ENCODE measurements around the gene PHF19. TPM values are rescaled to one million over a fixed set of nuclear protein-coding genes. Genes with fewer than 3 reads are reported as not detected.

Gene PHF19
- total RNA-seq, 4 donors from 2014 or later = 11.5 to 22.1 (median 17.8) TPM

GRCh38 chr9:120842685-120843485 is 34.1 kb downstream of the PHF19 start, which contains the start of gene PSMD5:
Gene PSMD5, minus strand, starts transcription at chr9:120842922. Its CDS starts 13 bp downstream, at chr9:120842909.
- intact Hi-C loops (cut with DNase I; ENCODE audit: low total_unique reads) = no loop called here
- DNase-seq (ENCODE audit: low spot score in 2 of 2) = peak; percentile 99
- TF ChIP-seq POLR2A (IDR thresholded peaks at IDR 0.05) = peak in 1 of 2 donors; percentile 53
- TF ChIP-seq CTCF (IDR thresholded peaks at IDR 0.05) = no peak
- WGBS, 2 donors = 3 to 4% methylated on average over 44 to 47 of the region's 62 CpGs
- peak within 1 kb of the TSS; percentile 91 for H3K4me3 ChIP-seq (ENCODE audit: low read depth, poor library complexity, severe bottlenecking)

DNA sequence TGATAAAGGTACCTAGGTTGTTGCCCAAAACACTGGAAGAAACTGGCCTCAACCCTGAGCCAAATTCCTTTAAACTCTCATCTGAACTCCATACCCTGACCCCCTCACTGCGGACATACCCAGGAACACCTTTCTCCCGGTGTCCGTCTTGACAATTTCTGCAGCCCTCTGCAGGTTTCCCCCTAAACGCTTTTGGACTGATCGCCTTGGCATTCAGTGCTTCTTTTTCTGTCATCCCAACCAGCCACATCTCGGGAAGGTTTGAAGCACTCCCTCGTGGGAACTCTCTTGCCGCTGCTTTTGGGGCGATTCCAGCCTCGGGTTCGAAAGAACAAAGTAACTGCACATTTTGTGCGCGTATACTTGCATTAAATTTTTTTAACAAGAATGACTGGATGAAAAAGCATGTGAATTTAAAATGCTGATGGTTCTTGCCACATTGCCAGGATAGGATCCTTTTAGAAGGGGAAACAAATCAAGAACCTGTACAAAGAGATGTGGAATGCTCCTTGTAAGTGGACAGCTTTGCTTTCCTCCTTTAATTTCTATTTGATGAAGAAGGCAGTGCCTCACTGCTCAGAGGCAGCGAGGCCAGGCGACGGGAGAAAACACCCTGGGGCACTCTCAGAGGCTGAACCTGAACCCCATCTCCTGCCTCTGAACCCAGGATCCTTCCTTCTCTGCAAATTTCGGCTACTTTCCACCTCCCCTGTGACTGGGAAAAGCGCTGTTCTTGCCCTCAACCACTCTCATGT is 34.9 kb downstream of the PHF19 start:
- TF ChIP-seq POLR2A (IDR thresholded peaks at IDR 0.05) (no peak), CTCF (IDR thresholded peaks at IDR 0.05) (no peak)
- intact Hi-C loops (cut with DNase I; ENCODE audit: low total_unique reads) = no loop called here
- peak overlapping the region; percentile 91 for H3K4me3 ChIP-seq (ENCODE audit: low read depth, poor library complexity, severe bottlenecking)
- WGBS, 2 donors = 29 to 40% methylated on average over 18 of the region's 18 CpGs
- no peak for DNase-seq (ENCODE audit: low spot score in 2 of 2)

GRCh38 chr9:120839146-120839545 is 37.8 kb downstream of the PHF19 start:
- 70 to 87% methylated on average over 2 of the region's 2 CpGs for WGBS, 2 donors
- intact Hi-C loops (cut with DNase I; ENCODE audit: low total_unique reads) = no loop called here
- no peak for TF ChIP-seq CTCF (IDR thresholded peaks at IDR 0.05)
- no peak for TF ChIP-seq POLR2A (IDR thresholded peaks at IDR 0.05)
- no peak for DNase-seq (ENCODE audit: low spot score in 2 of 2)
- no peak overlapping the region for H3K4me3 ChIP-seq (ENCODE audit: low read depth, poor library complexity, severe bottlenecking)

- H3K4me3 ChIP-seq (ENCODE audit: low read depth, poor library complexity, severe bottlenecking) = no peak overlapping the region
- DNase-seq (ENCODE audit: low spot score in 2 of 2) = no peak
- TF ChIP-seq POLR2A (IDR thresholded peaks at IDR 0.05) = no peak
- 84 to 85% methylated on average over 3 of the region's 3 CpGs for WGBS, 2 donors
- intact Hi-C loops (cut with DNase I; ENCODE audit: low total_unique reads) = no loop called here
Observed at GRCh38 chr9:120837921-120838320, 39.1 kb downstream of the PHF19 start.

GRCh38 chr9:120833325-120833724 is 43.7 kb downstream of the PHF19 start:
- H3K4me3 ChIP-seq (ENCODE audit: low read depth, poor library complexity, severe bottlenecking) = no peak overlapping the region
- intact Hi-C loops (cut with DNase I; ENCODE audit: low total_unique reads) = no loop called here
- no peak for DNase-seq (ENCODE audit: low spot score in 2 of 2)
- TF ChIP-seq POLR2A (IDR thresholded peaks at IDR 0.05) = no peak
- TF ChIP-seq CTCF (IDR thresholded peaks at IDR 0.05) = no peak
- WGBS, 2 donors = 88 to 93% methylated on average over 7 of the region's 7 CpGs

- no peak for TF ChIP-seq POLR2A (IDR thresholded peaks at IDR 0.05)
- TF ChIP-seq CTCF (IDR thresholded peaks at IDR 0.05) = no peak
- no peak overlapping the region for H3K4me3 ChIP-seq (ENCODE audit: low read depth, poor library complexity, severe bottlenecking)
- DNase-seq (ENCODE audit: low spot score in 2 of 2) = no peak
- intact Hi-C loops (cut with DNase I; ENCODE audit: low total_unique reads) = no loop called here
Observed at GRCh38 chr9:120832807-120833206, 44.2 kb downstream of the PHF19 start.

All from lower leg skin (tissue), 4 donors.